CD4-positive, CD25-positive, alpha-beta regulatory T cell (primary cell): ENCODE measurements around the gene COL21A1. TPM values are rescaled to one million over a fixed set of nuclear protein-coding genes. Genes with fewer than 3 reads are reported as not detected.

Experiments used
- ATAC-seq, 2 donors: fragments of 150-1000 bp; cut with Tn5 transposase; one replicate each; pipeline ENCODE4 v1.10.0; 2021; ENCODE audit warnings: low read depth in 2 of 2, moderate number of reproducible peaks in 2 of 2, moderate library complexity in 1 of 2
- DNase-seq, 3 donors: peaks; one replicate each; pipeline versions ENCODE4 v3.0.0 to v3.0.0-alpha.2; 2012 to 2022; ENCODE audit warnings: mixed read lengths in 1 of 3
- H3K27ac ChIP-seq: one replicate; pipeline ENCODE4 v1.7.0; 2013; ENCODE audit warnings: mild to moderate bottlenecking, low read length; ENCODE audit not compliant: insufficient read depth, poor library complexity, severe bottlenecking
- H3K27me3 ChIP-seq: one replicate; pipeline ENCODE4 v1.7.0; 2013; ENCODE audit warnings: low read length; ENCODE audit not compliant: control insufficient read depth, insufficient read depth
- H3K36me3 ChIP-seq: one replicate; pipeline ENCODE4 v1.7.0; 2013; ENCODE audit warnings: mild to moderate bottlenecking, low read length, moderate library complexity; ENCODE audit not compliant: control insufficient read depth, insufficient read depth
- H3K4me1 ChIP-seq: 2 replicates; pipeline ENCODE4 v1.7.0; 2013; ENCODE audit warnings: mild to moderate bottlenecking, low read length; ENCODE audit not compliant: insufficient read depth, control insufficient read depth, poor library complexity, severe bottlenecking
- H3K4me3 ChIP-seq: one replicate; pipeline ENCODE4 v1.7.0; 2013; ENCODE audit warnings: low read depth, mild to moderate bottlenecking, low read length, moderate library complexity
- H3K9me3 ChIP-seq, 2 experiments: 1 replicate in 1 of 2; 2 replicates in 1 of 2; pipeline ENCODE4 v1.7.0; 2013; ENCODE audit warnings: low read length in 2 of 2, mild to moderate bottlenecking in 1 of 2, moderate library complexity in 1 of 2; ENCODE audit not compliant: control insufficient read depth in 2 of 2
- H3K27ac Mint-ChIP-seq, 3 donors: one replicate each; pipeline ENCODE4 v1.8.0; 2020 to 2022; ENCODE audit warnings: mild to moderate bottlenecking in 3 of 3, mixed read lengths in 3 of 3, moderate library complexity in 2 of 3
- H3K27me3 Mint-ChIP-seq: one replicate; pipeline ENCODE4 v1.8.0; 2022; ENCODE audit warnings: mild to moderate bottlenecking, mixed read lengths
- H3K36me3 Mint-ChIP-seq: one replicate; pipeline ENCODE4 v1.8.0; 2020; ENCODE audit warnings: mixed read lengths
- H3K4me1 Mint-ChIP-seq, 4 donors: one replicate each; pipeline ENCODE4 v1.8.0; 2020 to 2022; ENCODE audit warnings: mixed read lengths in 4 of 4, mild to moderate bottlenecking in 1 of 4
- H3K4me3 Mint-ChIP-seq, 4 donors: one replicate each; pipeline ENCODE4 v1.8.0; 2020 to 2022; ENCODE audit warnings: mild to moderate bottlenecking in 4 of 4, mixed read lengths in 4 of 4, moderate library complexity in 3 of 4
- H3K9me3 Mint-ChIP-seq, 7 donors: one replicate each; pipeline ENCODE4 v1.8.0; 2020 to 2022; ENCODE audit warnings: mixed read lengths in 7 of 7, mild to moderate bottlenecking in 3 of 7, moderate library complexity in 2 of 7
- polyA plus RNA-seq, 4 donors: library from polyadenylated mRNA; unstranded; fragments of 300-500 nt; fragmentation: Illumina TruSeq; gene quantifications; one replicate each; pipeline ENCODE4 v1.2.3, GENCODE V29; 2021
- total RNA-seq: library from RNA; stranded (reverse); gene quantifications from one replicate; pipeline ENCODE4 v1.2.3, GENCODE V29; 2022

COL21A1 gene
- total and polyA plus RNA-seq, 5 donors from 2014 or later: not detected

DNA sequence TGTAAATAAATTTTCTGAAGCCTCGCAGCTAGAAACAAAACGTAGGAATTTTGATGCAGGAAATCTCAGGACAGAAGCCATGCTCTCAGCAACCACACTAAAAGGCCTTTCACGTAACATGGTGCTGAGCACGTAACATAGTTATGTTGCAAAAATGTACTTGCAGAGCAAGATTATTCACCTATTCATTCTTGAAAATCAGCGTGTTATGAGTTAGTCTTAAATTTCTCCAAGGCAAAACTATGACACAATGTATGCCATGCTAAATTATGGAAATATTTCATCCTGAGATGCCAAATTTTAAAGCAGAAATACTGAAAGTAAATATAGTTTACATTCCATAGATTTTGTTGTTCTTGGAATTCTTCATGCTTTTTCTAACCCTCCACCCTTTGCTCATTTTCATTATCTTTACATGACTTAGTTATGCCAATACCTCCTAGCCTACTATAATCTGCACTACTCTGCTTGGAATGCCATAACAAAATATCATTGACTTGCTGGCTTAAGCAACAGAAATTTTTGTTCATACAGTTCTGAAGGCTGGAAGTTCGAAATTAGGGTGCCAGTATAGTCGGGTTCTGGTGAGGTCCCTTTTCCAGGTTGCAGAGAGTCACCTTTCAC lies 192.2 kb downstream of the COL21A1 start:
- H3K27ac Mint-ChIP-seq: no peak overlapping the region
- H3K4me1 ChIP-seq: no peaks in the 10 kb centered on the region
- H3K9me3 Mint-ChIP-seq: peaks cover 2 to 13% (median 6%) of the 10 kb centered on the region in 7 donors
- no peaks in the 10 kb centered on the region for H3K4me1 Mint-ChIP-seq
- no peak for DNase-seq
- no peaks in the 10 kb centered on the region for H3K36me3 Mint-ChIP-seq
- no peaks in the 10 kb centered on the region for H3K27me3 Mint-ChIP-seq
- no peak overlapping the region for H3K27ac ChIP-seq
- no peaks in the 10 kb centered on the region for H3K9me3 ChIP-seq
- no peaks in the 10 kb centered on the region for H3K27me3 ChIP-seq
- no peak overlapping the region for H3K4me3 ChIP-seq
- ATAC-seq: no peak
- no peaks in the 10 kb centered on the region for H3K36me3 ChIP-seq
- no peak overlapping the region for H3K4me3 Mint-ChIP-seq

GRCh38 chr6:56051202-56051598 lies 196.2 kb downstream of the COL21A1 start:
- H3K4me1 ChIP-seq: no peaks in the 10 kb centered on the region
- H3K36me3 ChIP-seq: no peaks in the 10 kb centered on the region
- no peaks in the 10 kb centered on the region for H3K36me3 Mint-ChIP-seq
- no peak overlapping the region for H3K27ac ChIP-seq
- H3K4me3 ChIP-seq: no peak overlapping the region
- no peak for ATAC-seq
- no peaks in the 10 kb centered on the region for H3K27me3 Mint-ChIP-seq
- no peak for DNase-seq
- no peaks in the 10 kb centered on the region for H3K27me3 ChIP-seq
- no peaks in the 10 kb centered on the region for H3K4me1 Mint-ChIP-seq
- H3K9me3 ChIP-seq: no peaks in the 10 kb centered on the region
- peaks cover 2 to 14% (median 8%) of the 10 kb centered on the region in 7 donors for H3K9me3 Mint-ChIP-seq
- no peak overlapping the region for H3K4me3 Mint-ChIP-seq
- no peak overlapping the region for H3K27ac Mint-ChIP-seq

- Histone ChIP-seq H3K4me1 (no peaks in the 10 kb centered on the region), H3K9me3 (no peaks in the 10 kb centered on the region), H3K36me3 (no peaks in the 10 kb centered on the region), H3K4me3 (no peak overlapping the region), H3K27ac (no peak overlapping the region), H3K27me3 (no peaks in the 10 kb centered on the region)
- Mint-ChIP-seq H3K4me1 (no peaks in the 10 kb centered on the region), H3K27me3 (no peaks in the 10 kb centered on the region), H3K4me3 (no peak overlapping the region), H3K9me3 (peaks cover 2 to 14% (median 8%) of the 10 kb centered on the region in 7 donors), H3K27ac (no peak overlapping the region), H3K36me3 (no peaks in the 10 kb centered on the region)
- DNase-seq: no peak
- no peak for ATAC-seq
These were observed 196.7 kb downstream of the COL21A1 start for GRCh38 chr6:56050530-56051201.

DNA sequence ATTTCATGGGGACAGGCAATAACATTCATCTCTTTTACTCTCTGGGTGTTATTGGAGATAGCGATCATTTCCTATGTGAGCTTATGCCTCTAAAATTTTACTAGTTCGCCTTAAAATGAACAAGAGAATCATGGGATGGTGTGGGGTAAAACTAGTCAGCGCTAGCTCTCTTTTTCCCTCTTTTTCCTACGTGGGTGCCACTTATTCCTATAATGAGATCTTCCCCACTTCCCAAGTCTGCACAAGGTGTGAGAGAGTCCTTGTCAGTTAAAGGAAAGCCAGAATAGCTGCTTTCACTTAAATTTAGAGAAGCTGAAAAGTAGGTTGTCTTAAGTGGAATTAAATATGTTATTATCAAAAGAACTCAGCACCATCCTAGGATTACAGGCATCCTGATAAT lies 198.8 kb downstream of the COL21A1 start:
- no peaks in the 10 kb centered on the region for H3K27me3 ChIP-seq
- ATAC-seq (no peak), DNase-seq (no peak)
- Mint-ChIP-seq H3K9me3 (peaks cover 2 to 14% (median 7%) of the 10 kb centered on the region in 7 donors), H3K36me3 (no peaks in the 10 kb centered on the region), H3K4me1 (no peaks in the 10 kb centered on the region), H3K27ac (no peak overlapping the region), H3K27me3 (no peaks in the 10 kb centered on the region), H3K4me3 (no peak overlapping the region)
- no peak overlapping the region for H3K4me3 ChIP-seq
- no peak overlapping the region for H3K27ac ChIP-seq
- H3K36me3 ChIP-seq: no peaks in the 10 kb centered on the region
- no peaks in the 10 kb centered on the region for H3K9me3 ChIP-seq
- H3K4me1 ChIP-seq: no peaks in the 10 kb centered on the region

DNA sequence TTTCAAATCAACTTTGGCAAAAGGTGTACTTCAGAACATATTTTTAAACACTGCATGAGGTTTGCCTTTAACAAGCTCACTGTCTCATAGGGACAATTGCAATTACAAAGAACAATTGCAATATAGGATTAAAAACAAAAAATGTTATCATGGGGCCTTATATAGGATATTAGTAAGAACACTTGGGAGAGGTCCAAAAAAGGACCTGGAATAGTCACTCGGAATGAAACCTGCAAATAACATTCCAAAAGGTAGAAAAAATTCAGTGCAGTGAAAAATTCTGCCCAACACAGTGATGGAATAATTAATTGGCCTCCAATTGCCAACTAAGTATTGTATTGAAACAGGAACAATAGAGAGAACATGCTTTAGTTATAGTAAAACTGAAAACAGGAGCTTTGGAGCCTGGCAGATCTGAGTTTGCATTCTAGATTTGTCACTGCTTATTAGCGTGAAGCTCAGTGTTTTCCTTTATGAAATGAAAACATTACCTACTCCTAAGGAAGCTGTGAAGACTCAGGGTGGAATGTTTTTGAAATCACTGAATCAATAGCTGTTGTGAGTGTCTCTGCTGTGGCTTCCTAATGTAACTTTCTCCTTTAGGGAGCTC lies 199.3 kb downstream of the COL21A1 start:
- Histone ChIP-seq H3K9me3 (no peaks in the 10 kb centered on the region), H3K36me3 (no peaks in the 10 kb centered on the region), H3K4me3 (no peak overlapping the region), H3K4me1 (no peaks in the 10 kb centered on the region), H3K27me3 (no peaks in the 10 kb centered on the region), H3K27ac (no peak overlapping the region)
- Mint-ChIP-seq H3K36me3 (no peaks in the 10 kb centered on the region), H3K4me1 (no peaks in the 10 kb centered on the region), H3K9me3 (peaks cover 2 to 14% (median 7%) of the 10 kb centered on the region in 7 donors), H3K4me3 (no peak overlapping the region), H3K27ac (no peak overlapping the region), H3K27me3 (no peaks in the 10 kb centered on the region)
- DNase-seq (no peak), ATAC-seq (no peak)

- Mint-ChIP-seq H3K27me3 (no peaks in the 10 kb centered on the region), H3K4me1 (no peaks in the 10 kb centered on the region), H3K9me3 (peaks cover 0 to 14% (median 4%) of the 10 kb centered on the region in 7 donors), H3K27ac (no peak overlapping the region), H3K4me3 (no peak overlapping the region), H3K36me3 (no peaks in the 10 kb centered on the region)
- DNase-seq (no peak), ATAC-seq (no peak)
- H3K4me3 ChIP-seq: no peak overlapping the region
- no peaks in the 10 kb centered on the region for H3K4me1 ChIP-seq
- no peak overlapping the region for H3K27ac ChIP-seq
- H3K27me3 ChIP-seq: no peaks in the 10 kb centered on the region
- H3K9me3 ChIP-seq: no peaks in the 10 kb centered on the region
- no peaks in the 10 kb centered on the region for H3K36me3 ChIP-seq
These were observed 200.8 kb downstream of the COL21A1 start for GRCh38 chr6:56046576-56046975.

DNA sequence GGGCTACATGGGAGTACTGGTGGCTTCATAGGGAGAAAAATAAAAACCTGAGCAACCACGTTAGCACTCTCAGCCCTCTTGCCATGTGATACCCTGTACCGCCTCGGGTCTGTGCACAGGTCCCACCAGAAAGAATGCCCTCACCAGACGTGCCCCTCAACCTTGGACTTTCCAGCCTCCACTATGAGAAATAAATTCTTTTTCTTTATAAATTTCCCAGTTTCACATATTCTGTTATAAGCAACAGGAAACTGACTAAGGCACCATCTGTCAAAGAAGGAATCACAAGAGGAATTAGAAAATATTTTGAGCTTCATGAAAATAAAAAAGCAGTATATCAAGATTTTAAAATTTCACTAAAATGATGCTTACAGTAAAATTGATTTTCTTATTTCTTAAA lies 203.6 kb downstream of the COL21A1 start:
- no peak overlapping the region for H3K4me3 Mint-ChIP-seq
- no peaks in the 10 kb centered on the region for H3K27me3 Mint-ChIP-seq

More for the DNA sequence above, 203.6 kb downstream of the COL21A1 start:
- H3K9me3 ChIP-seq: no peaks in the 10 kb centered on the region
- Mint-ChIP-seq H3K9me3 (peaks cover 0 to 13% (median 3%) of the 10 kb centered on the region in 7 donors), H3K27ac (no peak overlapping the region), H3K4me1 (no peaks in the 10 kb centered on the region), H3K36me3 (no peaks in the 10 kb centered on the region)
- H3K27me3 ChIP-seq: no peaks in the 10 kb centered on the region
- H3K36me3 ChIP-seq: no peaks in the 10 kb centered on the region
- H3K4me1 ChIP-seq: no peaks in the 10 kb centered on the region
- DNase-seq: no peak
- ATAC-seq: no peak
- H3K4me3 ChIP-seq: no peak overlapping the region
- H3K27ac ChIP-seq: no peak overlapping the region
